ENCODE data around the gene SERTM2. TPM values are rescaled to one million over a fixed set of nuclear protein-coding genes. Genes with fewer than 3 reads are reported as not detected.

Gene SERTM2
- total RNA-seq (2014; rRNA removed; shearing (Covaris generic)): 0.03 TPM in 1 of 2 replicates, not detected in the other
- polyA plus RNA-seq (2015; cell fraction: cytosol; rRNA removed): 0.03 TPM in 1 of 2 replicates, not detected in the other
- 0.05 and 0.14 TPM in 2 replicates for polyA plus RNA-seq (2015; cell fraction: nucleus; rRNA removed)

- DNase-seq (ENCODE audit: low read depth, low spot score): no peak
- in situ Hi-C loops (cut with HindIII; ENCODE audit: low pct_unique_long_range_greater_than_20kb, low sequenced_read_pairs): no loop called here
These were observed at the start of gene SERTM2 for GRCh38 chrX:111511477-111511876. Gene SERTM2 (plus strand): TSS chrX:111511645. CDS start chrX:111518858, 7,213 bp downstream.

- DNase-seq (ENCODE audit: low read depth, low spot score): no peak
- in situ Hi-C loops (cut with HindIII; ENCODE audit: low pct_unique_long_range_greater_than_20kb, low sequenced_read_pairs): no loop called here
These were observed 45.8 kb upstream of the SERTM2 start for GRCh38 chrX:111465669-111466068.

DNA sequence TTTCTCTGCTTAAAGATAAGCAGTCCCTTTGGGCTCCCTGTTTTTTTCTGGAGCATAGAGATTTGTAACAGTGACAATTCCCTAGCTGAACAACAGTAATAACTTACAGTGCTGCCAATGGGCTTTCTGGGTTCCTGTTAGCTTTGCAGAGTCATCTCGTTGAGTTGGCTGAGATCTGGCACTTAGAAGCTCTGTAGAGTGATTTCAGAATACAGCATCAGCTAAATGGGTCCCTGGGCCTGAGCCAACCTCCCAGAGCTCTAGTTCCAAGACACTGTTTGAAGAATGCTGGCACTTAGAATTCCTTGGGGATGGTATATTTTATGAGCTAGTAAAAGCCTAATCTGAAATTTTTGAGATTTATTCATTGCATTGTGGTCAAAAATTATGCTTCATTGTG, 43.5 kb upstream of the SERTM2 start:
- in situ Hi-C loops (cut with HindIII; ENCODE audit: low pct_unique_long_range_greater_than_20kb, low sequenced_read_pairs): no loop called here
- no peak for DNase-seq (ENCODE audit: low read depth, low spot score)

DNA sequence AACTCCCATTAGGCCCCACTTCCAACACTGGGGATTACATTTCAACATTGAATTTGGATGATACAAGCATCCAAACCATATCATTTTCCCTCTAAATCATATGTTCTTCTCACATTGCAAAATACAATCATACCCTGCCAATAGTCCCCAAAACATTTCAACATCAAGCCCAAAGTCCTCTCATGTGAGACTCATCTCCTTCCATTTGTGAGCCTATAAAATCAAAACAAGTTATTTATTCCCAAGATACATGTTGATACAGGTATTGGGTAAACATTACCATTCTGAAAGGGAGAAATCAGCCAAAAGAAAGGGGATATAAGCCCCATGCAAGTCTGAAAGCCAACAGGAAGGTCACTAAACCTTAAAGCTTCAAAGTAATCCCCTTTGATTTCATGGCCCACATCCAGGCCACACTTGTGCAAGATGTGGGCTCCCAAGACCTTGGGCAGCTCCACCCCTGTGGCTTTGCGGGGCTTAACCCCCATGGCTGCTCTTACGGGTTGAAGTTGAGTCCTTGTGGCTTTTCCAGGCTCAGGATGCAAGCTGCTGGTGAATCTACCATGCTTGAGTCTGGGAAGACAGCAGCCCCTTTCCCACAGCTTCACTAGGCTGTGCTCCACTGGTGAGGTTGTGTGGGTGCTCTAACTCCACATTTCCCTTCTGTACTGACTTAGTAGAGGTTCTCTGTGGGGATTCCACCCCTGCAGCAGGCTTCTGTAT, 40.6 kb upstream of the SERTM2 start:
- in situ Hi-C loops (cut with HindIII; ENCODE audit: low pct_unique_long_range_greater_than_20kb, low sequenced_read_pairs): no loop called here

DNA sequence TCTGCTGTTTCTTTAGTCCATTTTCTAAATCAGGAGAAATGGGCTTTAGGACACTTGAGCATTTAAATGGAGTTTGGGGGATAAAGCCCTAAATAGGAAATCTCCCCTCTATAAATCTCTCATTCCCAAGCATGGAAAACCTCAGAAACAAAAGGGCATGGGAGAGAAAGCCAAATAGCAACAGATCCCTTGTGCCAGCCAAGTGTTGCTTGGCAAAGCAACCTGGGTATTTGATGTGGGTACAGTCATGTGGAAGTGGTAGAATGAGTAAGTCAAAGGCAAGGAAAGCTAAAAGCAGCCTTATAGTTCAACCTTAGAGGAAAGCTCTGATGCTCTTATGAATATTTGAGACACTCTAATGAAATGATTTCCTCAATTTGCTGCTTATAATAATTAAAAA, 29.5 kb upstream of the SERTM2 start:
- DNase-seq (ENCODE audit: low read depth, low spot score): no peak
- in situ Hi-C loops (cut with HindIII; ENCODE audit: low pct_unique_long_range_greater_than_20kb, low sequenced_read_pairs): no loop called here

More for the DNA sequence above, 40.6 kb upstream of the SERTM2 start:
- no peak for DNase-seq (ENCODE audit: low read depth, low spot score)

- no peak for DNase-seq (ENCODE audit: low read depth, low spot score)
These were observed 28.3 kb upstream of the SERTM2 start for GRCh38 chrX:111483135-111483534.

GRCh38 chrX:111483881-111484280, 27.6 kb upstream of the SERTM2 start:
- in situ Hi-C loops (cut with HindIII; ENCODE audit: low pct_unique_long_range_greater_than_20kb, low sequenced_read_pairs): no loop called here
- no peak for DNase-seq (ENCODE audit: low read depth, low spot score)

More at GRCh38 chrX:111483135-111483534, 28.3 kb upstream of the SERTM2 start:
- in situ Hi-C loops (cut with HindIII; ENCODE audit: low pct_unique_long_range_greater_than_20kb, low sequenced_read_pairs): no loop called here

DNA sequence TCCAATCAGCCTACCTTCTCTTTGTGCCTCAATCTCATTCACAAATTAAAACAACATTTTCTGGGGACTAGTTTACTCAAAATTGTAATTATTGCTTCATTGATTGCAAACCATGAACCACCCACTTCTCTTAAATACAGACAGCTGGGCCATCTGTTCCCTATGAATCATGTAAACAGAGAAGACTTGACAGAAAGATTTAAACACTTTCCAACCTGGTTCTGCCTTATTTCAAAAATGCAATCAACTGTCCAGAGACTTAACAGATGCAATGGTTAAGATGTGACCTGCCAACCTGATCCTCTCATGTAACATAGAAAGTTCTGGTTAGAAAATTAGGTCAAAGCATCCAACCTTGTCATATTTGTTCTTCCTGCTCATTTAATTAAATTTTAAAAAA, 20.8 kb upstream of the SERTM2 start:
- DNase-seq (ENCODE audit: low read depth, low spot score): no peak

GRCh38 chrX:111492085-111492484, 19.4 kb upstream of the SERTM2 start:
- DNase-seq (ENCODE audit: low read depth, low spot score): no peak
- in situ Hi-C loops (cut with HindIII; ENCODE audit: low pct_unique_long_range_greater_than_20kb, low sequenced_read_pairs): no loop called here

More for the DNA sequence above, 20.8 kb upstream of the SERTM2 start:
- in situ Hi-C loops (cut with HindIII; ENCODE audit: low pct_unique_long_range_greater_than_20kb, low sequenced_read_pairs): no loop called here

DNA sequence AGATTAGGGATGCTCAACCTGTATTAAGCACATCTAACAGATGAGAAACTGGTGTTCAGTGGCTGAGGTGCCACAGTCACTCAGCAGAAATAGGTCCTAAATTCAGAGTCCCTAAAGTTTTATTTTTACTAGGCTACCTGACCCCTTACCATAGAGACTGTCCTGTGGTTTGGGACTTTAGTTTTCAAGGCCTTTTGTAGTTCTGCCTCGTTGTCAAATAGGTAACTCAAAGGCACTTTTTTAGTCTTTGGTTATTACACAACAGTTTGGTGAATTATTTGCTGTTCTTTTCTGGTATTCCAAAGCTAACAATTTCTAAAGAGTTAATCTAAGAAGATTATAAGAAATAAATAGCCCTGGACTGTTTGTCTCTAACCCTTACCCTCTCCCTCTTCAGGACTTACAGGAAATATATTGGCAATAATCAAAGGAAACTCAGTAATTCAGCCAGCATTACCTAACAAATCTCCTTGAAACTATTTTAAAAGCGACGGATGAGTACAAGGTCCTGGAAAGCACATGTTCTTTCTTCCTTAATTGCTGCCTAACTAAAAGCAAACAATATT, 12.8 kb upstream of the SERTM2 start:
- no peak for DNase-seq (ENCODE audit: low read depth, low spot score)
- in situ Hi-C loops (cut with HindIII; ENCODE audit: low pct_unique_long_range_greater_than_20kb, low sequenced_read_pairs): no loop called here

- in situ Hi-C loops (cut with HindIII; ENCODE audit: low pct_unique_long_range_greater_than_20kb, low sequenced_read_pairs): no loop called here
- no peak for DNase-seq (ENCODE audit: low read depth, low spot score)
These were observed 7.9 kb upstream of the SERTM2 start for GRCh38 chrX:111503485-111503993.

DNA sequence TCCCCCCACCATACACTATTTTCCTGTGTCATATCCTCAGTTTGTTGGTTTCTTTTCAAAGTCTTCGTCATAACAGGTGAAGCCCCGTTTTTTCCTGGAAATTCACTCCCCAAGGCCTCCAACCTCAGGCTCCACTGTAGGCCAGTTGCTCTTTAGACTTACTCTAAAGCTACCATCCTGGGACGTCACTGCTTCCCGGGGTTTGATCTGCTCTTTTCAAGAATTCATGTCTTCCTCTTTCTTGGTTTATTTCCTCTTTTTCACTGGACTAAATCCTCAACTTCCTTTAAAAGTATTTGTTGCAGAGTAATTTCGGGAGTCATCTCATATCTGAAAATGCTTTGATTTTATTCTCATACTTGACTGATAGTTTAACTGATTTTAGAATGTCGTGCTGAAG, 6.5 kb upstream of the SERTM2 start:
- DNase-seq (ENCODE audit: low read depth, low spot score): no peak

DNA sequence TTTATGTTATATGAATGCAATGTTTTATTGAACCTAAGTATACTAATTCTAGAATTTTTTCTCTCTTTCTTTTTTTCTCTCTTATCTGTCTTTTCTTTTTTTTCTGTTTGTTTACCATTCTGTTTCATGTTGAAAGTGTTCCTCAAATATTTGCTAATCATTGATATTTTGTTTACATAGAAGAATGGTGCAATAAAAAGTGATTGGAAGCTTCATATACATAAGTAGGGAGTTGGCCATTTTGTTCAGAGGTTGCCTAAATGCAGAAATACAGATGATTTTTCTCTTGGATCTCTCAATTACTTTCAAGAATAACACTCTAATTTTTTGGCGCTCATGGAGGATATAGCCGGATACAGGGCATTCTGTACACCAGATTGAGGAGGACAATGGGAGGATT, 5.7 kb upstream of the SERTM2 start:
- DNase-seq (ENCODE audit: low read depth, low spot score): no peak
- in situ Hi-C loops (cut with HindIII; ENCODE audit: low pct_unique_long_range_greater_than_20kb, low sequenced_read_pairs): no loop called here

More for the DNA sequence above, 6.5 kb upstream of the SERTM2 start:
- in situ Hi-C loops (cut with HindIII; ENCODE audit: low pct_unique_long_range_greater_than_20kb, low sequenced_read_pairs): no loop called here

DNA sequence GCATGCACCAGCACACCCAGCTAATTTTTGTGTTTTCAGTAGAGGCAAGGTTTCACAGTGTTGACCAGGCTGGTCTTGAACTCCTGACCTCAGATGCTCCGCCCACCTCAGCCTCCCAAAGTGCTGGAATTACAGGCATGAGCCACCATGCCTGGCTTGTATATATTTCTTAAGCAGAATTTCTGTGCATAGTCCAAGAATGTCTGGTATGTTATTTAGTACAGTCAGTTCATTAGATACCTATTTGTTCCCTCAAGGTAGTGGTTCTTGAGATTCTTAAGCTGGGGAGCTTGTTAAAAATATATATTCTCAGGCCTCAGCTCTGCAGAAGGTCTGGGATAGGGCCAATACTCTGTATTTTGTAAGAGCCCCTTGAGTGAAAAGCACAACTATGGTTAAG, 4.6 kb upstream of the SERTM2 start:
- DNase-seq (ENCODE audit: low read depth, low spot score): no peak
- in situ Hi-C loops (cut with HindIII; ENCODE audit: low pct_unique_long_range_greater_than_20kb, low sequenced_read_pairs): no loop called here

DNA sequence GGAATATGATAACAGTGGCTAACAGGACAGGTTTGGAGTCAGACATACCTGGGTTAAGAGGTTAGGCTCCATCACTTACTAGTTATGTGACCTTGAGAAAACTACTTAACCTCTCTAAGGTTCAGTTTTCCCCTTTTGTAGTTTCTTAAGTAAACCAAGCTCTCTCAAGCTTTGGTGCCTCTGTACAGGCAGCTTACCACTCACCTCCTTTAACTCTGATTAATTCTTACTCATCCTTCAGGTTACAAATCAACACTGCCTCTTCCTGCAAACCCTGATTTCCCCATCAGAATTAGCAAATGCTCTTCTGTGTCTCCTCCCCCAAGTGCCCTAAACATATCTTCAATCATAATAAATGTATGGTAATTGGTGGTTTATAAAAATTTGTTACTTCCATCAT, 3.5 kb upstream of the SERTM2 start:
- in situ Hi-C loops (cut with HindIII; ENCODE audit: low pct_unique_long_range_greater_than_20kb, low sequenced_read_pairs): no loop called here
- no peak for DNase-seq (ENCODE audit: low read depth, low spot score)

GRCh38 chrX:111515298-111515697, 3.9 kb downstream of the SERTM2 start:
- in situ Hi-C loops (cut with HindIII; ENCODE audit: low pct_unique_long_range_greater_than_20kb, low sequenced_read_pairs): no loop called here

DNA sequence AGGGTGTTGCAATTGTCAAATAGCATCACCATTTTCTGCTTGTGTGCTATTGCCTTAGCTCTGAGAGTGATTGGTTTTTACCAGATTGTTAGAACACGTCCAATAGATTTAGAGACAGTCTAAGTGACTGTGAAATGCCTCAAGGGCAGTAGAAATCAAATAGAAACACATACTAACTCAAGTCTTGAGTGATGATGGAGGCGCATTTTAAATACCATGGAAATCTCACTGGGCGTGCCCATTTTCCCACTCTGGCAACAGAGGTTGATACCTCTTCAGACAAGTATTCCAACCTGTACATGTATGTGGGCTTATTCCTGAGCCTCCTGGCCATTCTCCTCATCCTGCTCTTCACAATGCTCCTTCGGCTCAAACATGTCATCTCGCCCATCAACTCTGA, 7.2 kb downstream of the SERTM2 start:
- in situ Hi-C loops (cut with HindIII; ENCODE audit: low pct_unique_long_range_greater_than_20kb, low sequenced_read_pairs): no loop called here
- no peak for DNase-seq (ENCODE audit: low read depth, low spot score)

More at GRCh38 chrX:111515298-111515697, 3.9 kb downstream of the SERTM2 start:
- no peak for DNase-seq (ENCODE audit: low read depth, low spot score)

- in situ Hi-C loops (cut with HindIII; ENCODE audit: low pct_unique_long_range_greater_than_20kb, low sequenced_read_pairs): no loop called here
- no peak for DNase-seq (ENCODE audit: low read depth, low spot score)
These were observed 7.8 kb downstream of the SERTM2 start for GRCh38 chrX:111519215-111519614.

- in situ Hi-C loops (cut with HindIII; ENCODE audit: low pct_unique_long_range_greater_than_20kb, low sequenced_read_pairs): no loop called here
- no peak for DNase-seq (ENCODE audit: low read depth, low spot score)
These were observed 9.1 kb downstream of the SERTM2 start for GRCh38 chrX:111520506-111520905.
